GM19351 (cell line): ENCODE measurements around the gene ATXN1.

Experiments
- ATAC-seq: cut with Tn5 transposase; IDR thresholded peaks from one replicate; pipeline ENCODE4 v1.9.1; 2021; ENCODE audit warnings: mild to moderate bottlenecking, moderate library complexity; ENCODE audit not compliant: unreplicated experiment

The ATXN1 gene

DNA sequence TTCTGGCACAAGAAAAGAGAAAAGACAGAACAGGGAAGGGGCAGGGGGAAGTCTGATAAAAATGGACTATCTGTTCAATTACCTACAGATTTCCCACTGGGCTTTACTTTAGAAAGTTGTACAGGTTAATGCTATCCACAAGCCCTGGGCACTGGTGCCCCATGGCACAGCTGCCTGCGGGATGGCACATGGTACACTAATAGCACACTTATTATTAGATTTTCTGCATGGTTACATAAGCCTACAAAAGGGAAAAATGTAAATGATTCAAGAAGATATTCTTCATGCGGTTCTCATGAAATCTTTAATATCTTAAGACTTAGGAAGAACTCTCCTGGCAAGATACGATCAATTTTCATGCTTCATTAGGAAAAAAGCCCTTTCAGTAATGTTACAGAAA, 385.4 kb downstream of the ATXN1 start:
- ATAC-seq, result no peak

DNA sequence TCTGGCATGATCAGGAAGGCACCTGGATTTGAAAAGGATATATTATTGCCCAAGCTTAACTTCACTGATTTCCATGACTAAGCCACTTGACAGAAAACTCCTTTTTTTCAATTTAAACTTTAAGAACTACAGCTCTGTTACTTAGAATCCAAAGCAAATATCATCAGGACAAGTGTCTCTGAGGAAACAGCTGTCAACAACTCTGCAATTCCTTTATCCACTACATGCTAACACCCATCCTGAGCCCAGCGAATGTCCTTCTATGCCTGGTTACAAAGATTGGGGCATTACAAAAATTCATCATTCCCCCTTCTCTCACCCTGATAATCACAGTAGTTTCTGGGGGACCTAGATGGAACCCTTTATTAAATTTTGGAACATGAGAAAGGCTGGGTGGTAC, 386.1 kb downstream of the ATXN1 start:
- no peak for ATAC-seq

DNA sequence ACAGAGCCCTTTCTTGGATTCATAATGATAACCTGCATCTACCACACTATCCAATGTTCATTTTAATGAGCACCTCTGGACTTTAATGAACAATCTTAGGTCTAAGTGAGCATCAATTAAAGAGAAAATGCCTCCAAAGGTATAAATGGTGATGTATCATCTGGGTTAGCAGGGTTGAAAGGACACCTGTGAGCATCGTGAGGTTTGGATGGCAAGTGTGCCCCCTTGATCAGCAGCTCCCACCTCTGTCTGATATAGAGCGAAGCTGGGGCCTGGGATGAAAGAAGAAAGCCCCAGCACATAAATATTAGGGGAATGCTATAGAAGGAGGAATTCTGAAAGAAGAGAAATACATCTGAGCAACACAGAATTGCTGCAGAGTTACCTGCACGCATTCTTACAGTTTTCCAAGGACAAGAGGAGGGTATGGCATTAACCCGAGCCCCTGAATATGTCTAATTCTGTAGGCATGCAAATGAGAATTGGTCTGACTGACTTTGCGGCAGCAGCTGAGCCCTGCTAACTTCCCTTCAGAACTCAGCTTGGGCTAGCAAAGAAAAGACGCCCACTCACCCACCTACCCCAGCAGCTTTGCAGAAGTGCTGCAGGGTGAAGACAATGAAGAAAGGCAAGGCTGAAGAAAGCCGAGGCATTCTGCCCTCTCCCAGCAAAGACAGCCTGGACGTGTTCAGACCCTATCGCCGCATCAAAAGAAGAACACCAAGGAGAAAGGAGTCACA, 386.6 kb downstream of the ATXN1 start:
- peak; percentile 93 for ATAC-seq

DNA sequence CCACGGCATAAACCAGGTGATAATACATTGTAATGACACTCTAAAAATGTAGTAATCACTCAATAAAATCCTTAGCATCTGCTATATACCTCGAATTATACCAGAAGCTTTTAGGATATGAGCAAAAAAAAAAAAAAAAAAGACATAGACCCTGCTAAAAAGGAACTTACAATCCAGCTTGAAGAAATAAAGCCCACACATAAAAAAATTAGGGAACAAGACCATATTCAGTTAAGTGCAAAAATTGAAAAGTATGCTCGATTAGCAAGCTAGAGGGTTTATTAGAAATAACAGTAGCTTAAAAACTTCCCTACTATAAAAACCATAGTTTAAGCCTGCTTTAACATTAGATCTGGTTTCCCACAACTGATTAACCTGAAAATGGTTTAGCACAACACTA, 387.2 kb downstream of the ATXN1 start:
- ATAC-seq, result no peak

DNA sequence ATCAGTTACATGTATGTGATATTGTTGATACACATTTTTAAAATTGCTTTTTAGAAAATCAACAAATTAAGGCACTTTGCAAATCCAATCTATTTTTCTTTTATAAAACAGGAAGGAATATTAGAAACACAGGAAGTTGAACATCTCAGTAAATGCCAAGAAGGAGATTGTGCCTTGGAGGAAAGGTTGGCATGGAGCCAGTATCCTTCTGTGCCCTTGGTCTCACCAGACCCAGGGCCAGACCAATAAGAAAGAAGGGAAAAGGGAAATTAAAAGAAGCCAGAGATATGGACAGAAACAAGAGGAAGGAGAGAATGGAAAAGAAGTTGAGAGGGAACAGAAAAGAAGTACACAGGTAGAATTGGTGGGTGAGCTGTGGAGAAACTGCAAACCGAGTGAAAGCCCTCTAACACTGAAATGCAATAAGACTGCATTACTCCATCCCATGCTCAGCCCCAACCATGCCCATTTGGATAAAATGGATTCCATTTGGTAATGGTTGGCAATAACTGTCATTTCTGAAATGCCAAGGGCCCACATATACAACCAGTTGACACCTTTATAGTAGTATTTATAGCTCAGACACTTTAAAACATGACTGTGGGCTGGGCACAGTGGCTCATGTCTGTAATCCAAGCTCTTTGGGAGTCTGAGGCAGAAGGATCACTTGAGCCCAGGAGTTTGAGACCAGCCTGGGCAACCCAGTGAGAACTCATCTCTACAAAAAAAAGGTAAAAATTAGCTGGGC, 389.1 kb downstream of the ATXN1 start:
- ATAC-seq, result no peak

DNA sequence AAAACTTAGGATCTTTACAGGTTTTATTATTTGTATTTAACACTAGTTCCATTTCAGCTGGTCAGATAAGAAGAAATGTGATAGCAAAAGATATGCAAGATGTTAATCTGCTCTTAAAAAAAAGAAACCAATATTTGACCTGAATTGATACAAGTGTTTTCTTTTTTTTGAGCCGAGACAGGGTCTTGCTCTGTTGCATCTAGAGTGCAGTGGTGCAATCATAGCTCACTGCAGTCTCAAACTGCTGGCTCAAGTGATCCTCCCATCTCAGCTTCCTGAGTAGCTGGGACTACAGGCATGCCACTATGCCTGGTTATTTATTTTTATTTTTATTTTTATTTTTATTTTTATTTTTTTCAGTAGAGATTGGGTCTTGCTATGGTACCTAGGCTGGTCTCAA, 389.9 kb downstream of the ATXN1 start:
- no peak for ATAC-seq

DNA sequence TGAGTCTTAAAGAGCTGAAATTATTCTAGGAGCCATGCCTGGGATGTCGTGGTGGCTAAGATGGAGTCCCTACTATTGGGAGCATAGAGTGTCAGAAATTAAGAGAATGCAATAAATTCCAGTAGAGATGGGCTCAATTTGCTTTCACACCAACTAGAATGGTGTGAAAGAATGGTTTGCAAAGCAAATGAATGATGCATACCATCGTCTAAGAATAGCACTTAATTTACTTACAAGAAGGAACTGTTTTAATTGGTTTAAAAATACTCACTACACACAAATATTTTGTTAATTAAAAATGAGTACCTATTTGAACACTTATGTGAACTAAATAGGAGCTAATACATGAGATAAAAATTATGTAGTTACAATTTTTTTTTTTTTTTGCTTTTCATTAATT, 390.3 kb downstream of the ATXN1 start:
- no peak for ATAC-seq

DNA sequence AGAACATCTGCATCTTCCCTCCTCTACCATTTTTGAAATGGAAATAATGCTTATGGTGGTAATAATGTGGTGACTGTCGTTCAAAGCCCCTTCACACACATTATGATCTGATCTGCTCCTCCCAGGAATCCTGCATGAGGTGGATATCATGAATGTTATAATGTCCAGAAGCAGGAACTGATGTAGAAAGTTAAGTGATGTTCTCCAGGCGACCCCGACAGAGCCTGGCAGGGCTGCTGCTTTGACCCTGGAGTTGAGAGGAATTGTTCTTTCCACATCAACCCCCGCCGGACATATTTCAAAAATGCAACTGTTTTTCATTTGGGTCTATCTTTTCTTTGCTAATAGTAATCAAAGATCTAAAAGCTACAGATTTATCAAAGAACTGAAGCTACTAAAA, 391.3 kb downstream of the ATXN1 start:
- no peak for ATAC-seq

DNA sequence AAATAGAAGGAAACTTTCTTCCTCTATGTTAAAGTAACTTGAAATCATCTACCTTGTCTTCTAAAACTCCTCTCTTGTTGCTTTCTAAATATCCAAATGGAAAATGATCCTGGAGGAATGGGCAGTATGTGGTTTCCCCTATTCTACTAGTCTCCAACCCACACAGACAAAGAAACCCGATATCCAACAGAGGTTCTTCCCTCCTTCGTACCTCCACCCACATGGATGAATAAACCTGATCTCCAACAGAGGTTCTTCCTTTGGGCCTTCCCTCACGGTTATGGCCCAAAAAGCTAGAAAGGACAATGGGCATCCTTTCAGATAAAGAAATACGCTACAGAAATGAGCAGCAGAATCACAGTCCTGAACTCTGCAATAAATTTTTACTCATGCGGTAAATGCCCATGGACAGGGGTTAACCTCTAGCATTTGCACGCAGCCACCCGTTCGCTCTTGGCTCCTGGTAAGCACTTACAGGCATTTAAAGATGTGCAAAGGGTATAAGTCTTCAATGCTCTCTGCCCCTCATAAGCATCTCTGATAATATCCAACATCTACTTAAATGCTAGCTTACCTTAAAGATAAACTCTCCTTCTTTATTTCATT, 392.0 kb downstream of the ATXN1 start:
- ATAC-seq, result no peak

DNA sequence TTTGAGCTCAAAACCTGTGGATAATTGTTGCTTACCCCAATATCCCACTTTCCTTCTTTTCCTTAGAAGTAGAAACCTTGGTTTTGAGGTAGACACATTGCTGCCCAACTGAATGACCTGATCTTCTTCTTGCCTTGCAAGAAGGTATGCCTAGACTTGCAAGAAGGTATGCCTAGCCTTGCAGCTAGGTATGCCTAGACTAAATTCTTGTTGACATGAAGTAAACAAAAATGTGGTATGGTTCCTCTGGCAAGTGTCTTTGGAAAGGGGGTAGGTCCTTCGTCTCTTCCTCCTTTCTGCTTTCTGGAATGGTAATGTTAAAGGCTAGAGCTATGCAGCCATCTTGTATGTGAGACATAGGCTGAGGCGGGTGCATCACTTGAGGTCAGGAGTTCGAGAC, 393.7 kb downstream of the ATXN1 start:
- ATAC-seq, result no peak

DNA sequence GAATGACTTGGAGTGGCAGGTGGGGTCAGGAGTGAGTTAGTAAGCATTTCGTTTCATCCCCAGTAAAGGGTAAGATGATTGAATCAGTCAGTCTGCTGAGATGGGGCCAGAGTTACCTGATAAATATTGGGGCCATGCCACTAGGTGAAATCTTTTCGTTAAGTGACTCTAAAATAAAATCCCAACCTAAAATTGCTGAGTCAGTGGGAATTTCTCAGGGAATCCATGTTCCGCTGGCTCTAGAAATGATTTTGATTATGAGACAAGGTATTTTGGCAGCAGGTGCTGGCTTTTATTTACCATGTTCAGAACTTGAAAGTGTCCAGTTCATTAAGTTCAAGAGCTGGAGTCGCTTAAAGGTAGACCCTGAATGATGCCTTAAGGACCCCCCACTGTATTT, 397.5 kb downstream of the ATXN1 start:
- ATAC-seq, result no peak

DNA sequence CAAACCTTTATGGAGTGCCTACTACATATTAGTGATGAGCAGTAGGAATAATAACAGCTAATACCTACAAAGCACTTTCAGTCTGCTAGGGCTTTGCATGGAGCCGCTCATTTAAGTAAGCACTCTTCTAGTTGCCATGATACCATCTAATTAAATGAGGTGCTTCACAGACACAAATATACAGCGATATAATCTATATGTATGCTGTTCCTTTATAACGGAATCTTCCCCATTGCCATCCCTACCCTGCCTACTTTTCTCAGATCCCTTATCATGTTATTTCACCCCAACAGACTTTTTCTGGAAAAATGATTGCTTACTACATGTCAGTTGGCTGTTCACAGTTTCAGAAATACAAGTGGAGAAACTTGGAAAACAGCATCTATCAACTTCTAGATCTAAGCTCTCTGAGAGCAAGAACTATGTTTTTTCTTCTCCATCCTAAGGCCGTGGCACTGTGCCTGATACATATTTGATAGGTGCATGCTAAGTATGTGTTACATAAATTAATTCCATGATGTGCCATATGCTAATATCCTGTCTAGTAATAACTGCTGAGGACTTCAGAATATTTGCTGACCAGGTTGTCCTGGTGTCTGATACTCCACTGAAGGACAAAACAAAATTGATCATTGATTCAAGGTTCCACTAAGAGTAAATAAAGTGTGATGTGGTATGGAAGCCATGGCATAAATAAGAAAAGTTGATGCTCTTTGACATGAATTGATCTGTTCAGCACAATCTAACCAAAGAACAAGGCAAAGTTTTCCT, 398.3 kb downstream of the ATXN1 start:
- no peak for ATAC-seq

DNA sequence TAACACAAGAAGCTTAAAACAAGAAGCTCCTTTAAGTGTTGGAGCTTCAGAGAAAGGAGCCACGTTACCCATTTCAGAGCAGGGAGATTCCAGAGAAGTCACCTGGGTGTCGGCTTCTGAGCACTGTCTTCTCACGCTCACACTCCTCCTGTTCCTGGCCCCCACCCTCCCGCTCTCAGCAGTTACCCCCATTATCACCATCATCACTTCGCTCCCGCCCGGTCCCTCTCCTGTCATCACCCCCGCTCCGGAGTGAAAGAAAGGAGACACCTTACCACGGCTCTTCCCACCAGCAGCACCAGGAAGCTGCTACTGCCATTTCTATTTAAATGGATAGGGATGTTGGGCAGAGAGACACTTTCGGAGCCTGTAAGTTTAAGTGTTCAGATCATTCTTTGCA, 399.0 kb downstream of the ATXN1 start:
- ATAC-seq, result no peak

DNA sequence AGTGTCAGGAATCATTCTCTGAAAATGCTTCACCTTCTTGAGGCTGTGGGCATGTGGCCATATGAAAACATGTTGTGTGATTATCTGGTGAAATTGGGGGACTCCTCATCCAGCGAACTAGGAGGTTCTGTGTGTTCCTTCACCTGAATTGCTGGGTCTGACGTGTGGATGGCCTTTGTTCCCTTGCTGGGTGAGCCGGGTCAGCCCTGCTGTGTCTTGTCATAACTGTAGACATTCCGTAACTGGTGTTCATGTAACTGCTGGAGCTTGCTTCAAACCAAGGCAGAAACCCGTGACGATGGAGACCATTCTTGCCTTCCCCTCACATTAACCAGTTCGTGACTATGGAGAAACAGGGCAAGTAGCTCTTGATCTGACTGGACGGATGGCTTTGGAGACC, 399.4 kb downstream of the ATXN1 start:
- ATAC-seq, result no peak

DNA sequence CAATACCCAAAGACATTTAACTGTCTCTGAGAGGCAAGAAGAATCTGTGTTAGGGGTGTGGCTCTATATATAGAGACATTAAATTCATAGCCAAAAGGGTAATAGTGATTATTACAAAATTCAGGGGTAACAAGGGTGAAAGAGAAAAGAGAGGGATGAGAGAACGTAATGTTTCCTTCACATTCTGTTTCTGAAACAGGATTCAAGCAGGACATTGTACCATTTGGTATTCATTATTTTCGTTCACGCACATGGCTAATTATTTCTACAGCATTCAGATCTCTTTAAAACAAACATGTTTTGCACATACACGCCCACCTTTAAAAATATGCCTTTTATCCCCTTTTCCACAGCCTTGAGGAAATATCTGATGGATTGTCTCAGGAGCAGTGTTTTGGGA, 400.1 kb downstream of the ATXN1 start:
- no peak for ATAC-seq

DNA sequence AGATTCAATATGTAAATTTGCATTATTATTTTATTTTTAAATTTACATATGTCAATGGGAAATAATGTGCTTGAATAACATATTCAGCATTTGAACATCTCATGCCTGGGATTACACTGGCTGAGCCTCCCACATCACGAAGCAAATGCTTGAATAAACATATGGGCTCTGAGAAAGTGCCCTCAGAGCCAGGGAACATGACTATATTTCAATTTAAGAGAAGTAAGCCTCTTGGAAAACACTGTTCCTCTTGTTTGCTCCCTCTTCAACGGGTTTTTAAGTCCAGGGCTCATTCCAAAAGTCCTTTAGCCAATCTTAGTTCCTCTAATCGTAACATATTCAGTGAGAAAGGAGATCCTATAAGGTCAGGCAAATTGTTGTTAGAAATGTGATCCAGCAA, 400.9 kb downstream of the ATXN1 start:
- ATAC-seq, result no peak

DNA sequence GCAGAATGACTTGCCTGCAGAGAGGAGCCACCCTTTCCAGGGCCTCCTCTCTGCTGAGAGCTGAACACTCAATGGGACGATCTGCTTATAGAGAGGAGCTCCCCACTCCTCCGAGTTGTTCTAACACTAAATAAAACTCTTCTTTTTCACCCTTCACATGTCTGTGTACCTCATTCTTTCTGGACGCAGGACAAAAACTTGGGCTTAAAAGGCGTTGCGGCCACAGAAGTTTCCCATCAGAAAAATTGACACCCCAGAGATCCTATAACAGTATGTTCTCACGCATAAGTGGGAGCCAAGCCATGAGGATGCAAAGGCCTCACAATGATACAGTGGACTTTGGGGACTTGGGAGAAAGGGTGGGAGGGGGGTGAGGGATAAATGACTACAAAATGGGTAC, 401.7 kb downstream of the ATXN1 start:
- no peak for ATAC-seq

DNA sequence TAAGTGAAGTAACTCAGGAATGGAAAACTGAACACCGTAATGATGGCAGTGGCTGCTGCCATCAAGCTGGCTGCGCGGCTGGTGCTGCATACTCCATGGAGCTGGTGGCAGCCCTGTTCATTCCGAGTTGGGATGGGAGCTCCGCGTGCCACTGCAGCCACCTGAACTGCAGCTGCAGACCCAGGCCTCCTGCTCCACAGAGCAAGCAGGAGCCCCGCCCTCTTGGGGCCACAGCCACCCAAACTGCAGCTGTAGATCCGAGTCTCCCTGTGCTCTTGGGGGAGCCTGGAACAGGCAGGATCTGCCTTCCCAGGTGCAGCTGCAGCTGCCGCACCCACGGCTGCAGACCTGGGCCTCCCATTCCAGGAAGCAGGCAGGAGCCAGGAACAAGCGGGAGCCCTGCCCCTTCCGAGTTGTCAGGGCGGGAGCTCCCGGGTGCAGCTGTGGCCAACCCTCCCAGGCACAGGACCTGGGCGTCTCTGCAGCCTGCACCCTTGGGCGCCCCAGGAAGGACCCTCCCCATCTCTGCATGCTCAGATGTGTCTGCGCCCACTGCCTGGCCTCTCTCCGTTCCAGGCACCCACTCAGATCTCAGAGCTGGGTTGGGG, 402.6 kb downstream of the ATXN1 start:
- ATAC-seq, result no peak

DNA sequence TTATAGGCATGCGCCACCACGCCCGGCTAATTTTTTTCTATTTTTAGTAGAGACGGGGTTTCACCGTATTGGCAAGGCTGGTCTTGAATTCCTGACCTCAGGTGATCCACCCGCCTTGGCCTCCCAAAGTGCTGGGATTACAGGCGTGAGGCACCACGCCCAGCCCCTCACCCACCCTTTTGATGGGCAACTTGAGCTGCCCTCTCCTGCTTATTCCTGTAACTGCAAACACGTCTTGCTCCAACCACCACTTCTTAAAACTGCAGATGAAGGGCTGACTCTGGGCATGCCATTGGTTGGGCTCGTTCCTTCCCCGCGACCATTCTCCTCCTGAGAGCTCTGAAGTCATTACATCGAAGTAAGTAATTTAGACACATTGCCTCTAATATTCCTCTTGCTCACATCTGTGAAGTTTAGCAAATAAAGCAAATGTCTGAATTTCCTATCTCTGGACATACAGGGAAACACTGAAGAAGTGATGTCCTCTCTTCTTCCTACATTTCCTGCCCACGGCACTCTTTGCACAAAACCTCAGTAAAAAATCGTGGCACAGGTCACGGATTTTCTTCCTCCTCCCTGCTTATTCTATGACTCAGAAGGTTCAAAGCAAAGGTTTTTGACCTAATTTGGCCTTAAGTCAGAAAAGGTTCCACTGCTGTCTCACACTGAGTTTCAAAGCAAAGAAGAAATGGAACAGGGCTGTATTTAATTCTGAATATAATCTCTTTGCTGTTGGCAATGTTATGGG, 405.4 kb downstream of the ATXN1 start:
- no peak for ATAC-seq

DNA sequence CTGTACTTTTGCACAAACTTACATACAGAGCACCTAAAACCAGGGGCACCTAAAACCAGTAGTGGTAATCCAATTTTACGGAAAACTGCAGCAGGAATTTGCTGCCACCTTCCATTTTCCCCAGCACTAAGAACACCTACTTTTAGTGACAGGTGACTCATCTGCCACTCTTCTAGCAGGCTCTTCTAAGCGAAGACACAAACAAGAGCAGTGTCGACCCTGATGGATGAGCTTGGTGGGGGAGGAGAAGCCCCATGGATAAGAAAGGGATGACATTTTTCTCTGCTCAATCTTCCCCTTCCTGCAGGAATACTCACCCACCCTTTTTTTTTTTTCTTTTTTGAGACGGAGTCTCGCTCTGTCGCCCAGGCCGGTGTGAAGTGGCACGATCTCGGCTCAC, 406.0 kb downstream of the ATXN1 start:
- ATAC-seq, result no peak
